ENCODE data around the gene CPA3. TPM values are rescaled to one million over a fixed set of nuclear protein-coding genes. Genes with fewer than 3 reads are reported as not detected.

CPA3 gene
- total and polyA plus RNA-seq, 2 experiments from 2014 or later, result 0.68 to 1.1 TPM

DNA sequence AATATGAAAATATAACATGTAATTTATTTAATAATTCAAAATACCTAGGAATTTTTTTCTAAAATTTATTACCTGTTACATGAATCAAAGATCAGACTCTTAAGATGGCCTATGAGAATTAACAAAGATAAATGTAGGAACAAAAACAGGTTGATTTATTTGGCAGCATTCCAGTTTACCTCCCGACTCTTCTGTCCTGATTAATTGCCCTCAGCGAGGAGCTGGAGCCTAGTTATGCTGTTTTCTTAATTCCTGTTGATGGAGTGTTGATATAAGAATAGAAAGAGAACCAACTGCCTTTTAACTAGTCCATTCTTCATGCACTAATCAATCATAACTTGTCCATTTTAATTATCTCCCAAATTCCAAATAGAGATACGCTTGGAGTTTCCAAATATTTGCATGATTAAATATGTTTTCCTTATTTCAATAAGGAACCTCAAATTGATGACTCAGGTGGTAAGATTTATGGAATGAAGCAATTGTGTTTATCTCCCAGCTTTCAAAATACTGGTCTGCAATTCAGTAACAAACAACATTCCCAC, 48.0 kb upstream of the CPA3 start:
- H3K36me3 ChIP-seq (replicated peaks; ENCODE audit: insufficient read depth, low read depth), result no peaks in the 10 kb centered on the region
- no peaks in the 10 kb centered on the region for H3K9me2 ChIP-seq (replicated peaks; ENCODE audit: insufficient read depth)
- H3K79me2 ChIP-seq, result no peaks in the 10 kb centered on the region
- TF ChIP-seq EZH2 (IDR thresholded peaks at IDR 0.05; ENCODE audit: borderline replicate concordance) (no peak), EZH2phosphoT487 (IDR thresholded peaks at IDR 0.05; ENCODE audit: low read depth, severe bottlenecking, unreplicated experiment) (no peak)
- TF ChIP-seq, protein P1, sequence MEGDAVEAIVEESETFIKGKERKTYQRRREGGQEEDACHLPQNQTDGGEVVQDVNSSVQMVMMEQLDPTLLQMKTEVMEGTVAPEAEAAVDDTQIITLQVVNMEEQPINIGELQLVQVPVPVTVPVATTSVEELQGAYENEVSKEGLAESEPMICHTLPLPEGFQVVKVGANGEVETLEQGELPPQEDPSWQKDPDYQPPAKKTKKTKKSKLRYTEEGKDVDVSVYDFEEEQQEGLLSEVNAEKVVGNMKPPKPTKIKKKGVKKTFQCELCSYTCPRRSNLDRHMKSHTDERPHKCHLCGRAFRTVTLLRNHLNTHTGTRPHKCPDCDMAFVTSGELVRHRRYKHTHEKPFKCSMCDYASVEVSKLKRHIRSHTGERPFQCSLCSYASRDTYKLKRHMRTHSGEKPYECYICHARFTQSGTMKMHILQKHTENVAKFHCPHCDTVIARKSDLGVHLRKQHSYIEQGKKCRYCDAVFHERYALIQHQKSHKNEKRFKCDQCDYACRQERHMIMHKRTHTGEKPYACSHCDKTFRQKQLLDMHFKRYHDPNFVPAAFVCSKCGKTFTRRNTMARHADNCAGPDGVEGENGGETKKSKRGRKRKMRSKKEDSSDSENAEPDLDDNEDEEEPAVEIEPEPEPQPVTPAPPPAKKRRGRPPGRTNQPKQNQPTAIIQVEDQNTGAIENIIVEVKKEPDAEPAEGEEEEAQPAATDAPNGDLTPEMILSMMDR (IDR thresholded peaks at IDR 0.05; ENCODE audit: poor library complexity), result no peak
- no peak overlapping the region for H2AFZ ChIP-seq
- H3K4me2 ChIP-seq, result no peak overlapping the region
- H3K27ac ChIP-seq, result no peak overlapping the region
- no peaks in the 10 kb centered on the region for H3K9me3 ChIP-seq (ENCODE audit: low read depth)
- H3K27me3 ChIP-seq, result no peaks in the 10 kb centered on the region
- 67% methylated on average over 3 of the region's 3 CpGs for WGBS (ENCODE audit: low lambda C conversion rate, missing lambda C conversion rate)
- no peaks in the 10 kb centered on the region for H3K4me1 ChIP-seq (ENCODE audit: insufficient read depth)
- no peaks in the 10 kb centered on the region for H4K20me1 ChIP-seq (ENCODE audit: insufficient read depth, poor library complexity, severe bottlenecking)
- no peak overlapping the region for H3K4me3 ChIP-seq
- DNase-seq (ENCODE audit: low spot score), result no peak

DNA sequence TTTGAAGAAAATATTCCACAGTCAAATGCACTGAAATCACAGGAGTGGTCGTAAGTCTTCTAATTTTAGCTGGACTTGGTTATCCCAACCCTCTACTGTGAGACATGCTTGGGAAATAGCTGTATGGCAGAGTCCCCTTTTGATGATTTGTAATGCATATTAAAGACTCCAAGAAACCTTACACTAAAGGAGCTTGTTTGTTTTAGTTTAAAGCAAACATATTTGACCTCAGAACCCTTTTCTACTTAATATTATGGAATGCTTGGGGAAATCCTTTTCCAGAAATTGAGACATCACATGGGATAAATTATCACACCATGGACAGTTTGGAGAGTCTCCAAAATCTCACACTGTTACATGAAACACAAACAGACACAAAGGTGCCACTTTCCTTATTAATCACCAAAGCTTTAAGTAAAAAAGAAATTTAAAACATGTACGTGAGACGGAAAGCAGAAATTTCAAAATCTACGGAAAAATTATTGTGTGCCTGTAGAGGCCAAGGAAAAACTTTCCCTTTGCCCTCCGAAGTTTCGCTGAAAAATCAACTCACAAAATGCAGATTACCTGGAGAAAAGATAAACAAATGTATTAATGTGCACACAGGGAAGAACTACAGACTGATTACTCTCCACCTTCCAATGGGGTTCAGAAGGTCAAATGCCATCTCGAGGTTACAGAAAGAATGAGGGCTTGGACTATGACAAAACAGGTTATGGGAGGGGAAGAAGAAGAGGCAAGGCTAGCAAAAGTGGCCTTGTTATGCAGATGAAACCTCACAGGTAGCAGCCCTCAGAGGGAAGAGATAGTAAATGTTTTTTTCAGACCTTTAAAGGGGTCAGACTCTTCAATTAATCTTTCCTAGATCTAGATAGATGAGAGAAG, 44.5 kb upstream of the CPA3 start:
- Histone ChIP-seq H3K4me1 (ENCODE audit: insufficient read depth) (no peaks in the 10 kb centered on the region), H3K9me3 (ENCODE audit: low read depth) (no peaks in the 10 kb centered on the region), H3K4me2 (no peak overlapping the region), H3K79me2 (no peaks in the 10 kb centered on the region), H2AFZ (no peak overlapping the region), H3K27ac (no peak overlapping the region), H4K20me1 (ENCODE audit: insufficient read depth, poor library complexity, severe bottlenecking) (no peaks in the 10 kb centered on the region), H3K9me2 (replicated peaks; ENCODE audit: insufficient read depth) (no peaks in the 10 kb centered on the region), H3K36me3 (replicated peaks; ENCODE audit: insufficient read depth, low read depth) (no peaks in the 10 kb centered on the region), H3K27me3 (no peaks in the 10 kb centered on the region), H3K4me3 (no peak overlapping the region)
- WGBS (ENCODE audit: low lambda C conversion rate, missing lambda C conversion rate), result 66% methylated on average over 7 of the region's 7 CpGs
- TF ChIP-seq EZH2 (IDR thresholded peaks at IDR 0.05; ENCODE audit: borderline replicate concordance) (no peak), EZH2phosphoT487 (IDR thresholded peaks at IDR 0.05; ENCODE audit: low read depth, severe bottlenecking, unreplicated experiment) (no peak)
- TF ChIP-seq, protein P1 (IDR thresholded peaks at IDR 0.05; ENCODE audit: poor library complexity), result no peak
- no peak for DNase-seq (ENCODE audit: low spot score)

DNA sequence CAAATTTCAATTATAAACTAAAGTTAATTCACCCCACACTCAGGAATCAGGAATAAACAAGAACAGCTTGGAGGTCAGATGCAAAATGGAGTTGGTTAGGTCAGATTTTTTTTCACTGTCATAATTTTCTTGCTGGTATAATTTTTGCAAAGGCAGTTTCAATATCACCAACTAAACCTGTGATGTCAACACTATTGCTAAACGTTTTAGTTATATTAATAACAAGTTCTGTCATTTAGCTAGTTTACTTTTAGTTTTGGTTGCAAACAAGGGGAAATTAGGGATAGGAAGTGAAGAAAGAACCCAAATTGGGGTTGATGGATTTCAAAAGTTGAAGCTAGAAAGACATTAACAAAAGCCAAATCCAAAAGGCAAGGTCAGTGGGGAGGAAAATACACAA, 42.1 kb upstream of the CPA3 start:
- Histone ChIP-seq H3K9me3 (ENCODE audit: low read depth) (no peaks in the 10 kb centered on the region), H3K4me2 (no peak overlapping the region), H4K20me1 (ENCODE audit: insufficient read depth, poor library complexity, severe bottlenecking) (no peaks in the 10 kb centered on the region), H3K36me3 (replicated peaks; ENCODE audit: insufficient read depth, low read depth) (no peaks in the 10 kb centered on the region), H3K27ac (no peak overlapping the region), H3K4me1 (ENCODE audit: insufficient read depth) (no peaks in the 10 kb centered on the region), H2AFZ (no peak overlapping the region), H3K79me2 (no peaks in the 10 kb centered on the region), H3K4me3 (no peak overlapping the region), H3K27me3 (no peaks in the 10 kb centered on the region), H3K9me2 (replicated peaks; ENCODE audit: insufficient read depth) (no peaks in the 10 kb centered on the region)
- WGBS (ENCODE audit: low lambda C conversion rate, missing lambda C conversion rate), result 84% methylated on average over 1 of the region's 1 CpG
- TF ChIP-seq EZH2phosphoT487 (IDR thresholded peaks at IDR 0.05; ENCODE audit: low read depth, severe bottlenecking, unreplicated experiment), result no peak
- TF ChIP-seq EZH2 (IDR thresholded peaks at IDR 0.05; ENCODE audit: borderline replicate concordance), result no peak
- TF ChIP-seq, protein P1 (IDR thresholded peaks at IDR 0.05; ENCODE audit: poor library complexity), result no peak
- DNase-seq (ENCODE audit: low spot score), result no peak
